GM19023 (cell line): ENCODE results near the gene UNC80.

ENCODE experiments used
- ATAC-seq: cut with Tn5 transposase; IDR thresholded peaks from one replicate; pipeline ENCODE4 v1.9.1; 2021; ENCODE audit warnings: mild to moderate bottlenecking, moderate library complexity; ENCODE audit not compliant: unreplicated experiment

Gene UNC80

DNA sequence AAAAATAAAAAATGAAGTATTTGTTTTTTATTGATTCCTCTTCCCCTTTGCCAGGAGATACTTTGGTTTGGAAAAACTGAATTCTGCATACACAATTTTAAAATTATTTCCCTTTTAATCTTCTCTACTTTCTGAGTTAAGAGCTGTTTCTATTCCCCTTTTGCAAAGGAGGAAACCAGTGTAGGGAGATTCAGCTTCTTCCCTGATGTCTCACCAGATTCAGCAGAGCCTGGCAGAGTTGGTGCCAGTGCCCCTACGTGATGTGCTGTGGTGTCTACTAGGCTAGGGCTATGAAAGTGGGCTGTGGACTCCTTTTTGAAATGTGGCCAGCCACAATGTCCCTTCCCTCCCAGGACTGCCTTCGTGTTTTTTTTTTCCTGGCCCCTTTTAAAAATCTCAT, 233.2 kb downstream of the UNC80 start:
- ATAC-seq = no peak

DNA sequence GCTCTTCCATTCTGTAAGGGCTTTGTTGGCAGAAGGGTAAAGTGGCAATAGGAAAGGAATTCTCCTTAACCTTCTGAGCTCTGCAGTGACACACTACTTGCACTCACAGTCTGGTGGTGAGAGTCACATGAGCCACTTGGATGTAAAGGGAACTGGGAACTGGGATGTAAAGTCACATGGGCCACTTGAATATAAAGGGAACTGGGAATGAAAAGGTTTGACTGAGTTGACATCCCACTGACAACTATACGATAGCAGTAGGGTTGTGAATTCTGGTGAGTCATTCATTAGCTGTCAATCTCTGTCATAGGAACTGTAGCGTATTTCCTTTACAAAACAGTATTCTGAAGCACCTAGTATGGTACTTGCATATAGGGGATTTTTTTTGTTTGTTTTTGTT, 236.3 kb downstream of the UNC80 start:
- ATAC-seq = no peak

DNA sequence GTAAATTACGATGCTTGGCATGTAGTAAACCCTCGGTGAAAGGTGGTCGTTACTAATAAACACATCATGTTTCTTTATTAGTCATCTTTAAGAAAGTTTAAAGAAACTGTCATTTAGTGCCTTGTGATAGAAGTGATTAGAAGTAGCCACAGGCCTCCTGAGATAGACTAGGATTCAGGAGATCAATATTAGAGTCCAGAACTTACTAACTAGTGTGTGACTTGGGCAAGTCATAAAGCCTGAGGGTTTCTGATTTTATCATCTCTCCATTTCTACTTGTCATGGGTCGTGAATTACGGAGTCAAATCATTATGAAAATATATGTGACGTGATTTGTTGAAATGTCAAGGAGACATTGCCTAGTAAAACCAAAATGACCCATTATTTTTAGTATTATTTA, 237.5 kb downstream of the UNC80 start:
- ATAC-seq = no peak

DNA sequence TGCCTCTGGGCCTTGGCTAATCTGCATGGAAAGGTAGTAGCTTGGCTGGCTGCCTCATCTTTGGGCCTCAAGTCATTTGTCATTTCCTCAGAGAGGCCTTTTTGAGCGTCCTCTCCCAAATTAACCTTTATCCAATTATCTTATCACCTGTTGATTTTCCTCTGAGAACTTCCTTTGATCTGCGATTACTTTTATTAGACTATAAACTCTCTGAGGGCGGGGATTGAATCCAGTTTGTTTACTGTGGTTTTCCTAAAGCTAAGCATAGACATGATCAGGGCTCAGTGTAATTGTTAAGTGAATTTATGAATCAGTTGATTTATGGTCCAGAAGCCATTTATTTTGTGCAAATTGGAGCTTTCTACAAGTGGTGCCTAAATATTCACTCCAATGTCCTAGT, 238.3 kb downstream of the UNC80 start:
- ATAC-seq = no peak

DNA sequence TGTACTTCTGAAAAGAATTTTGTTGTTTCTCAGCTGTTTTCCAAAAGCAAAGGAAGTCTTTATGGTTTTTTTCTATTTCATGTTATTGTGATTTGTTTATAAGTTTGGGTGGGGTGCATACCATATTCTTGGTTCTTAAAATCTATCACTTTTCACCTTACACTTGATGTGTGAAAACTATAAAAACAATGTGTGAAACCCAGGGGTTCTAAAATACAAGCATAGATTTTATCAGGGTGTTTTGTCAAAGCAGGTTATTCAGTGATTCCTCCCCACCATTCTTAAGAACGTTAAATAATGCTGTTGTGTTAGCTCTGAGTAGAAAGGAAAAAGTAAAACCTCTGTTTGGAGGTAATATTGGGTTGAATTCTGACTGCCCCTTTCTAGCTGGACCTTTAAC, 248.5 kb downstream of the UNC80 start:
- ATAC-seq = no peak

DNA sequence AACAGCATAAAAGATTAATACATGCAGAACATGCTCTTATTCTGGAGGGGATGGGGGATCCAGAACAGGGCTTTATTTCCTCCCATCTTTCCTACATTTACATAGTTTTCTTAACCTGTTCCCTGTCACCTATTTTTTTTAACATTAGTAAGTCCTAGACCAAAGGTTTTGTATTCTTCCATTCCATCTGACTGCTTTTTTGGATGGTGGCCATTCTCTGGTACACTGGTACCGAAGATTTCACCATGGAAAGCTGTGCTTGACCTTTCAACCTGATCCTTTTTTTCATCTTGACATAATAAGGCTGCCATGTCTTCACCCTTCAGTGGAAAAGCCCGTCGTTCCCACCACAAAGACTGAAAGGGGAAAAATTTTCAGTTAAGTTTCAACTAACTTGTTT, 251.2 kb downstream of the UNC80 start:
- no peak for ATAC-seq

DNA sequence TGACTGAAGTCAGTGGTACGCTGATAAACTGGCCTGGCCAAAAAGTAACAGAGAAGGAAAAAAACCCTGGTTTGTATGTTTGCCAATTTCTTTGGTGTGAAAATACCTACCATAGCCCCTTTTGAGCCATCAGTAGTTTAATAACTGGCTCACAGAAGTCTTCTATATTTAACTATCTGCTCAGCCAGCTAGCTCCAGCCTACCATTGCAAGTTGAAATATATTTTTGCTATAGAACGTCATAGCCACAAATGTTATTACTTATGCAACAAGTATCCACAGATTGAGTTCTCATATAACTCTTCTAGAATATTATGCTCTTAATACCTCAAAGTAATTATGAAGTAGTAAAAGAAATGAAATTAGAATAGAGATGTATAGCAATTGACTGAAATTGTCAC, 256.0 kb downstream of the UNC80 start:
- ATAC-seq = no peak

DNA sequence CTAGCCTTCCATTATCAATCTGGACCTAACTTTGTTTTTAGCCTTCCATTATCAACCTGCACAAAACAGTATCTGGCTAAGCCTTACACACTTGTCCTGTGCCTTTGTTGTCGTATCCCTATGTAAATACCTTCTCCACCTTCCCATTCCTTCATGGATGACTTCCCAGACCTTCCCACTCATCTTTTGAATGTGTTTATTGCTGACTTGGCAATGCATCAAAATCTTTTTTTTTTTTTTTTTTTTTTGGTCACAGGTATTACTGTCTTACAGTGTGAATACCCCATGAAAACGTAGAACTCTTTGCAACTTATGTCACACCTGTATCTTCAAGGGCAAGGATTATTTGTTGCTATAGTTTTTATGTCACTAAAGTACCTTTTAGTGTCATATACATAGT, 256.5 kb downstream of the UNC80 start:
- no peak for ATAC-seq

DNA sequence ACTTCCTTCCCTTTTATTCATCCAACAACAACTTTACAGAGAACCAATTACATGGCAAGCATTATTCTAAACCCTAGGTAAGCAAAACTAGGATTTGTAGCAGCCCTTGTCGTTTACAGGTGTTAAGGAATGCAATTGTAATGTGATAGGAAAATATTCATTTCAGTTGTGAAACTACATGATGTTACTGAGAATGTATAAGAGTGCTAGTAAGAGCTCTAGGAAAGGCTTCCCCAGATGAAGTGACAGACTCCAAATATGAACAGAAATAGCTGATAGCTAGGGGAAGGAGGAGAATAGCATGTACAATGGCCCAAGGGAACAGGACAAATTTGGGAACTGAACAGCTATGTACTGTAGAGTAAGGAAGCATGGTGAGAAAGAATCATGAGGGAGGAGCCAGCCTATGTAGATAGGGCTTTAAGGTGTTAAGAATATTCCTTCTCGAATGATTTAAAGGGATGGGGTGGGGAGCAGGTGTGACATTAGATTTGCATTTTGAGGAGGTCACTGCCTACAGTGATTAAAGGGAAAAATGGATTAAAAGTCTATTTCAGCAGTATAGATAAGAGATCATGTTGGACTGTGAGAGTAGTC, 262.6 kb downstream of the UNC80 start:
- ATAC-seq = no peak

DNA sequence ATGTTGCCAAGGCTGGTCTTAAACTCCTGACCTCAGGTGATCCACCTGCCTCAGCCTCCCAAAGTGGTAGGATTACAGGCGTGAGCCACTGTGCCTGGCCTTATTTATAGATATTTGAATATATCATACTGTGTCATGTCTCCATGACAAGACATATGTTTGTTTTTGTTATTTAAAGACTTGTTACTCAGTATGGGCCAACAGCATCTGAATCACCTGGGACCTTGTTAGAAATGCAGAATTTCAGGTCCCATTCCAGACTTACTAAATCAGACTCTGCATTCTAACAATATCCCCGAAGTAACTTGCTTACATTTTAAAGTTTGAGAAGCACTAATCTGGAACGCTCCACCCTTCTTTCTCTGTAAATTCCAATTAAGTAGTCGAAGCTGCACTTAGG, 264.0 kb downstream of the UNC80 start:
- no peak for ATAC-seq

DNA sequence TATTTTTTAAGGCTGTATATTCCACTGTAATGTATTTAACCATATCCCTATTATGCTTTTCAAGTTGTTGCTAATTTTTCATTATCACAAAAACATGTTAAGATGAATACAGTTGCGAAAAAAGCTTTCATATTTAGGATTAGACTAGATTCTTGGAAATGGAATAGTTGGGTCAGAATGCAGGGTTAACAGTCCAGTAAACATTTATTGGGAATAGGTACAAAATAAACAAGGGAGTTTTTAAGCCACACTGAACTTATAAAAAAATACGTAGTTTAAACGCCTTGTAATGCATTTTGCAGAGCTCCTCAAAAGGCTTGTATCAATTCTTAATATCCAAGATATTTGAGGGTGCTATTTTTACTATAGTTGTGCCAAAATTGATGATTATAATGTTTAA, 266.4 kb downstream of the UNC80 start:
- ATAC-seq = no peak

DNA sequence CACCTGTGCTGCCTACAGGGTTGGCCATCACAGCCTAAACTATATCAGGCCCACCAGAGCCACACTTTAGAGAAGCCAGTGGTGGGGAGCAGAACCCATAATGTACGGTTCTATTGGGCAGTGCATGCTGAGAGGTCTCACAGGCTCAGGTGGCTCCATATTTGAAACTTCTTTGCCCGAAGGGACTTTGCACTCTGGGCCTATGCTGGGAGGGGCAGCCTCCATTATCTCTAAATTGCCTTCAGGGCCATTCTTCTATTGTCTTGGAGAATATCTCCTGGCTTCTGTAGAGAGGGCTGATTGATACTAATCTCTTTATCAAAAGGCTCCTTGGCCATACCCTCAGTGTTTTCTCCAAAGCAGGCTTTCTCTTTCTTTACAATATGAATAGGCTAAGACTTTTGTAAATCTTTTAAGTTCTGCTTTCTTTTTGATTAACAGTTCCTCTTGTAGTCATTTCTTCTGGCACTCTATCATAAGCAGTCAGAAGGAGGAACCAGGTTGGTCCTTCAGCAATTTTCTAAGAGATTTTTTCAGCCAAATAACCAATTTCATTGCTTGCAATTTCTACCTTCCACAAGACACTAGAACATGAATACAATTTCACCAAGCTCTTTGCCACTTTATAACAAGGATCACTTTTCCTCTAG, 275.3 kb downstream of the UNC80 start:
- ATAC-seq = no peak
